Measurements from ENCODE around the gene NOL3. TPM values are rescaled to one million over a fixed set of nuclear protein-coding genes. Genes with fewer than 3 reads are reported as not detected.
A peak's percentile ranks its signal among the peaks of the same experiment; 100 is the strongest.

The NOL3 gene
- total and polyA plus RNA-seq, 2 of the 13 experiments (the other 11 are each of a cell fraction or from before 2014, with no cell fraction given), result 5.7 to 20.5 TPM

DNA sequence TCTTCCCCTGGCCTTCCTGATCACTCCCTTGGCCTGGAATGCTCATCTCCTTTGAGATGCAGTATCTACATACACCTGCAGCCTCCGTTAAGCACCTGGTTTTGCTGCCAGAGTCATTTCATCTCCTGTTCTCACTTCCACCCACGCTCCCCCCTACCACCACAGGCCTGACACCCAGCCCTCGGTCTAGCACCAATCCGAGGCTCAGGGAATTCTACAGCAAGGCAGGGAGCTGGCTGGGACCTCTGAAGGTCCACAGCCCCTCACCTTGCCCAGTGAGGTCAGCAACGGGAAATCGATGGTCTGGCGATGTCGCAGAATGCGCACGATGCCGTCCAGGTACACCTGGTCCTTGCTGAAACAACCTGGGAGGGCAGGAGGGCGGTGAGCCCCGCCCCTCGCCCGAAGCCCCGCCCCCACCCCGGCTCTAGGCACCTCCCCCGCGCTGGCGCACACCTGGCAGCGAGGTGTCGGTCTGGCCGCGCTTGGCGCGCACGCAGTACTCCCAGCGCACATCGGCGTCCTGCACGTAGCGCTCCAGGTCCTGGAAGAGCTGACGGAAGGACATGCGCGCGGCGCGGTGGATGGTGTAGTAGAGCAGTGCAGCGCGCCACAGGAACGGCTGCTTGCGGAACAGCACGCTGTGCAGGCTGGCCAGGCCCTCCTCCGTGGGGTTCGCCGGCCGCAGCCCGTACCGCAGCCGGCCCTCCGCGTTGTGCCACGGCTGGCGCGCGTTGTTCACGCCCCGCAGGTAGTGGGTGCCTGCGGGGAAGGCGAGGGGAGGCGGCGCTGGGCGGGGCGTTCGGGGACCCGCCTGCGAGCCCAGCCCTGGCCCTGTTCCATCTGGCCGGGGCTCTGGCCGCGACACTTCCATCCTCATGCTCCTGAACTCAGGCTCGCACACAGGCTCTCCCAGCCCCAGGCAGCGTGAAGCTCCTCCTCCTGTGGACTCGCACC lies 7.7 kb downstream of the NOL3 start (continued):
- TF ChIP-seq, protein P1, sequence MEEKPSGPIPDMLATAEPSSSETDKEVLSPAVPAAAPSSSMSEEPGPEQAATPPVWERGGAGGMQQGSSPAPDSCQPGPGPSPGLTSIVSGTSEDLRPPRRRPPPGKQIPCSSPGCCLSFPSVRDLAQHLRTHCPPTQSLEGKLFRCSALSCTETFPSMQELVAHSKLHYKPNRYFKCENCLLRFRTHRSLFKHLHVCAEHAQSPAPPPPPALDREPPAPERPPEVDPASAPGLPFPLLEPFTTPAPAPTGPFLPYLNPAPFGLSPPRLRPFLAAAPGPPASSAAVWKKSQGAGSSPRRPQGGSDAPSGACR (CRISPR knock-in tag; IDR thresholded peaks at IDR 0.05), result peak; percentile 61; the same call in 1 of the 2 replicates
- TF ChIP-seq KLF9 (CRISPR knock-in tag; IDR thresholded peaks at IDR 0.05; ENCODE audit: low read depth) (no peak), SIN3B (IDR thresholded peaks at IDR 0.05; ENCODE audit: low read length) (no peak), ZFX (CRISPR knock-in tag; IDR thresholded peaks at IDR 0.05; ENCODE audit: low read depth) (peak; percentile 88), JDP2 (CRISPR knock-in tag; IDR thresholded peaks at IDR 0.05; ENCODE audit: borderline replicate concordance) (no peak; the same call in 1 of the 2 replicates), CBX2 (IDR thresholded peaks at IDR 0.05; ENCODE audit: low read depth, low read length) (no peak), CBX2 (CRISPR knock-in tag; IDR thresholded peaks at IDR 0.05; ENCODE audit: low read depth) (no peak; the same call in 1 of the 2 replicates), ZFP91 (CRISPR knock-in tag; IDR thresholded peaks at IDR 0.05; ENCODE audit: borderline replicate concordance) (peak; percentile 35; the same call in 1 of the 2 replicates), DBP (CRISPR knock-in tag; IDR thresholded peaks at IDR 0.05; ENCODE audit: not compliant biosample characterization) (peak; percentile 82), ZBTB26 (CRISPR knock-in tag; IDR thresholded peaks at IDR 0.05; ENCODE audit: borderline replicate concordance) (no peak; the same call in 1 of the 2 replicates), ZNF567 (CRISPR knock-in tag; IDR thresholded peaks at IDR 0.05; ENCODE audit: borderline replicate concordance) (peak; percentile 42; the same call in 1 of the 2 replicates), MEIS1 (CRISPR knock-in tag; IDR thresholded peaks at IDR 0.05; ENCODE audit: borderline replicate concordance) (peak; percentile 80; the same call in 1 of the 2 replicates), ZNF563 (CRISPR knock-in tag; IDR thresholded peaks at IDR 0.05) (no peak), ZNF782 (CRISPR knock-in tag; IDR thresholded peaks at IDR 0.05; ENCODE audit: borderline replicate concordance) (no peak), RARG (CRISPR knock-in tag; IDR thresholded peaks at IDR 0.05; ENCODE audit: low read depth) (no peak), SP140L (CRISPR knock-in tag; IDR thresholded peaks at IDR 0.05; ENCODE audit: borderline replicate concordance) (no peak), MATR3 (CRISPR knock-in tag; IDR thresholded peaks at IDR 0.05) (no peak), NCOR1 (IDR thresholded peaks at IDR 0.05; ENCODE audit: borderline replicate concordance, low read length) (no peak), ZNF761 (CRISPR knock-in tag; conservative IDR thresholded peaks at IDR 0.05) (0 out of 2 replicates have a peak, but pooled peaks have one; percentile 71), MTERF4 (CRISPR knock-in tag; IDR thresholded peaks at IDR 0.05) (0 out of 2 replicates have a peak, but pooled peaks have one; percentile 51)
- TF ChIP-seq, protein P2, sequence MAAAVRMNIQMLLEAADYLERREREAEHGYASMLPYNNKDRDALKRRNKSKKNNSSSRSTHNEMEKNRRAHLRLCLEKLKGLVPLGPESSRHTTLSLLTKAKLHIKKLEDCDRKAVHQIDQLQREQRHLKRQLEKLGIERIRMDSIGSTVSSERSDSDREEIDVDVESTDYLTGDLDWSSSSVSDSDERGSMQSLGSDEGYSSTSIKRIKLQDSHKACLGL (CRISPR knock-in tag; IDR thresholded peaks at IDR 0.05), result peak; percentile 82
- TF ChIP-seq, protein P3, sequence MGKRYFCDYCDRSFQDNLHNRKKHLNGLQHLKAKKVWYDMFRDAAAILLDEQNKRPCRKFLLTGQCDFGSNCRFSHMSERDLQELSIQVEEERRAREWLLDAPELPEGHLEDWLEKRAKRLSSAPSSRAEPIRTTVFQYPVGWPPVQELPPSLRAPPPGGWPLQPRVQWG (CRISPR knock-in tag; IDR thresholded peaks at IDR 0.05; ENCODE audit: borderline replicate concordance, low read depth), result no peak
